ENCODE data around the gene SULT1A1.

GRCh38 chr16:28597692-28598261 is 12.1 kb downstream of the SULT1A1 start:
- no peak for TF ChIP-seq EZH2phosphoT487 (IDR thresholded peaks at IDR 0.05; ENCODE audit: borderline replicate concordance, low read depth, low read length)
- TF ChIP-seq CTCF (conservative IDR thresholded peaks at IDR 0.05; ENCODE audit: low read length) = peak; percentile 53
